ENCODE results near the gene DCDC2B.

- no peak for TF ChIP-seq EZH2phosphoT487 (IDR thresholded peaks at IDR 0.05; ENCODE audit: borderline replicate concordance)
- no peak for TF ChIP-seq CTCF (IDR thresholded peaks at IDR 0.05 in 2 of 3, conservative IDR thresholded peaks at IDR 0.05 in 1 of 3; ENCODE audit: borderline replicate concordance in 1 of 3, insufficient read depth in 1 of 3, low read depth in 2 of 3, low read length in 2 of 3)
- no peak for TF ChIP-seq EZH2 (IDR thresholded peaks at IDR 0.05)
- no peak for TF ChIP-seq POLR2AphosphoS5 (IDR thresholded peaks at IDR 0.05; ENCODE audit: low read depth, low read length)
- TF ChIP-seq ZNF274 (IDR thresholded peaks at IDR 0.05; ENCODE audit: low read depth, low read length) = no peak
- no peak for TF ChIP-seq SIN3A (IDR thresholded peaks at IDR 0.05; ENCODE audit: low read depth)
- no peak for TF ChIP-seq EGR1 (IDR thresholded peaks at IDR 0.05; ENCODE audit: low read depth)
- TF ChIP-seq ELF1 (IDR thresholded peaks at IDR 0.05; ENCODE audit: borderline replicate concordance, low read depth) = no peak
- TF ChIP-seq POLR2A (IDR thresholded peaks at IDR 0.05; ENCODE audit: borderline replicate concordance, extremely low read depth, insufficient read depth, insufficient read length) = no peak
- no peak for TF ChIP-seq REST (IDR thresholded peaks at IDR 0.05; ENCODE audit: low read depth)
- no peak for TF ChIP-seq YY1 (IDR thresholded peaks at IDR 0.05; ENCODE audit: extremely low read depth, insufficient replicate concordance, low read depth, low read length)
- TF ChIP-seq ZFX (IDR thresholded peaks at IDR 0.05) = no peak
- no peak for TF ChIP-seq ZBTB33 (IDR thresholded peaks at IDR 0.05; ENCODE audit: extremely low read depth, insufficient replicate concordance, low read length)
These were observed 45.5 kb upstream of the DCDC2B start for GRCh38 chr1:32163405-32163804.

Data from HCT116 (cell line).